RWPE2 (cell line): ENCODE results near the gene USH2A.

Experiments
- ATAC-seq: fragments of 200-7000 bp; cut with Tn5 transposase; 3 replicates; pipeline ENCODE4 v1.9.1; 2021; ENCODE audit warnings: low read depth
- DNase-seq: peaks from one replicate; pipeline ENCODE4 v3.0.0-alpha.2; 2020; ENCODE audit warnings: low spot score
- H3K27ac ChIP-seq: fragments of 450-650 bp; 2 replicates; pipeline ENCODE4 v1.5.1; 2017; ENCODE audit warnings: mild to moderate bottlenecking; ENCODE audit not compliant: poor library complexity, severe bottlenecking
- H3K27me3 ChIP-seq: fragments of 250-450 bp; sonication (Bioruptor Pico); 2 replicates; pipeline ENCODE4 v1.5.1; 2021; ENCODE audit warnings: mild to moderate bottlenecking, moderate library complexity; ENCODE audit not compliant: insufficient read depth, poor library complexity, severe bottlenecking
- H3K36me3 ChIP-seq: fragments of 250-450 bp; sonication (Bioruptor Pico); 2 replicates; pipeline ENCODE4 v1.5.1; 2020; ENCODE audit warnings: low read depth, mild to moderate bottlenecking, moderate library complexity
- H3K4me1 ChIP-seq: fragments of 250-450 bp; sonication (Bioruptor Pico); 2 replicates; pipeline ENCODE4 v1.5.1; 2021; ENCODE audit warnings: mild to moderate bottlenecking, moderate library complexity; ENCODE audit not compliant: insufficient read depth, poor library complexity, severe bottlenecking
- H3K4me3 ChIP-seq: fragments of 250-450 bp; sonication (Bioruptor Pico); 2 replicates; pipeline ENCODE4 v1.5.1; 2021; ENCODE audit warnings: mild to moderate bottlenecking, moderate library complexity; ENCODE audit not compliant: severe bottlenecking
- H3K9me3 ChIP-seq: fragments of 250-450 bp; sonication (Bioruptor Pico); 2 replicates; pipeline ENCODE4 v1.5.1; 2021; ENCODE audit warnings: mild to moderate bottlenecking, moderate library complexity; ENCODE audit not compliant: severe bottlenecking
- CTCF ChIP-seq: fragments of 450-650 bp; IDR thresholded peaks from one replicate; pipeline ENCODE4 v1.5.1; 2017; ENCODE audit warnings: mild to moderate bottlenecking, moderate library complexity; ENCODE audit not compliant: poor library complexity, severe bottlenecking

USH2A gene

GRCh38 chr1:216057063-216057462 is 366.2 kb downstream of the USH2A start:
- Histone ChIP-seq H3K27me3 (no peaks in the 10 kb centered on the region), H3K9me3 (no peaks in the 10 kb centered on the region), H3K27ac (no peak overlapping the region), H3K4me3 (no peak overlapping the region), H3K36me3 (no peaks in the 10 kb centered on the region), H3K4me1 (no peaks in the 10 kb centered on the region)
- DNase-seq (no peak), ATAC-seq (no peak)
- no peak for TF ChIP-seq CTCF

- H3K27ac ChIP-seq, result no peak overlapping the region
- DNase-seq (no peak), ATAC-seq (no peak)
- no peak for TF ChIP-seq CTCF
- H3K4me3 ChIP-seq, result no peak overlapping the region
- no peaks in the 10 kb centered on the region for H3K4me1 ChIP-seq
- H3K36me3 ChIP-seq, result no peaks in the 10 kb centered on the region
- no peaks in the 10 kb centered on the region for H3K9me3 ChIP-seq
- H3K27me3 ChIP-seq, result no peaks in the 10 kb centered on the region
Measured at GRCh38 chr1:216055004-216055403, 368.2 kb downstream of the USH2A start.

GRCh38 chr1:216054600-216054999 is 368.6 kb downstream of the USH2A start:
- no peaks in the 10 kb centered on the region for H3K4me1 ChIP-seq
- no peak overlapping the region for H3K4me3 ChIP-seq
- no peak for ATAC-seq
- no peak for DNase-seq
- TF ChIP-seq CTCF, result no peak
- H3K27me3 ChIP-seq, result no peaks in the 10 kb centered on the region
- H3K36me3 ChIP-seq, result no peaks in the 10 kb centered on the region
- no peak overlapping the region for H3K27ac ChIP-seq
- no peaks in the 10 kb centered on the region for H3K9me3 ChIP-seq

- TF ChIP-seq CTCF, result no peak
- Histone ChIP-seq H3K36me3 (no peaks in the 10 kb centered on the region), H3K27ac (no peak overlapping the region), H3K27me3 (no peaks in the 10 kb centered on the region), H3K4me1 (no peaks in the 10 kb centered on the region), H3K9me3 (no peaks in the 10 kb centered on the region), H3K4me3 (no peak overlapping the region)
- ATAC-seq (no peak), DNase-seq (no peak)
Measured at GRCh38 chr1:216051071-216051470, 372.2 kb downstream of the USH2A start.

- ATAC-seq, result no peak
- no peak for DNase-seq
- Histone ChIP-seq H3K27me3 (no peaks in the 10 kb centered on the region), H3K4me1 (no peaks in the 10 kb centered on the region), H3K4me3 (no peak overlapping the region), H3K27ac (no peak overlapping the region), H3K9me3 (no peaks in the 10 kb centered on the region), H3K36me3 (no peaks in the 10 kb centered on the region)
- TF ChIP-seq CTCF, result no peak
Measured at GRCh38 chr1:216049741-216050430, 373.4 kb downstream of the USH2A start.
